Activated CD8-positive, alpha-beta memory T cell treated with anti-CD3 and anti-CD28 coated beads for 24 hours (primary cell): ENCODE results near the gene TMEM185B.

Experiments
- DNase-seq: peaks from one replicate; pipeline ENCODE4 v3.0.0-alpha.2; 2020

Gene TMEM185B

GRCh38 chr2:120230515-120231471 is 7.6 kb upstream of the TMEM185B start:
- no peak for DNase-seq

GRCh38 chr2:120229341-120229740 is 6.1 kb upstream of the TMEM185B start:
- DNase-seq = no peak

DNA sequence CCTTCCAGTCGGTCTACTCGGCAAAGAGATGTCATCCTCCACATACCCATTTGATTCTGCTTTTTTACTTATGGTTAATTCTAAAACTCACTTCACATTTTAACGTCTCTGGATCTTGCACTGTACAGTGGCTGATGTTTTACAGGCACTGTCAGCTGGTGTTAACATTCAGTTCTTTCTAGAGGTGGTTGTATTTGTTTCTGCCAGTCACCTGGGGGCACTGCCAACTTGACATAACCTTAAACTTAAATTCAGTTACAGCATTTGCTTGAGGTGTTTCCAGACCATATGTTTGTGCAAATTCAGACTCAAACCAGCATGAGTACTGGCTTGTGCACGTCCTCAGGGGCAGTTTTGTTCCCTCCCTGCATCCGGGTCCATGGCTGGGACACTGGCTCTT is 5.3 kb upstream of the TMEM185B start:
- no peak for DNase-seq

- no peak for DNase-seq
These were observed 4.2 kb upstream of the TMEM185B start for GRCh38 chr2:120227111-120227991.

GRCh38 chr2:120226316-120226715 is 3.1 kb upstream of the TMEM185B start:
- no peak for DNase-seq

DNA sequence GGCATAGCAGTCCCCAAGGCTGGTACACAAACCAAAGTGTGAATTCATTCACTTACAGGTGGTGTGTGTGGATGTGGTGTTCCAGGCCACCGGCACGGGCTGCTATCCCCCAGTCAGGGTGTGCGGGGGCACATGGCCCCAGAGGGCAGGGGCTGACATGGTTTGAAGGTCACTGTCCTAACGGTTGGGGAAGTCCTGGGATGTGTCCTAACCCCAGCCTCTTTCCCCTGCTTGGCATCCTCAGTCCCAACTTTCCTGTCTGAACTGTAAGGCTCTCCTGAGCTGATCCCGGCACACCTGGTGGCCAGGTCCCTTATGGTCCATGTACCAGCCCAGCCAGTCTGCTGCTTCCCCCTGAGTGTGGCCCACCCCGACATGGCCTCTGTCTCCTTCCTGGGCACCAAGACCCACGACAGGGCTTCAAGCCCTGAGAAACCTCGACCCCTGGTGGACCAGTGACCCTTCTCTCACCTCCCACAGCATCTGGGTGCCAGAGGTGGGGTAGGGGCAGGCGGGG is 2.4 kb upstream of the TMEM185B start:
- no peak for DNase-seq

DNA sequence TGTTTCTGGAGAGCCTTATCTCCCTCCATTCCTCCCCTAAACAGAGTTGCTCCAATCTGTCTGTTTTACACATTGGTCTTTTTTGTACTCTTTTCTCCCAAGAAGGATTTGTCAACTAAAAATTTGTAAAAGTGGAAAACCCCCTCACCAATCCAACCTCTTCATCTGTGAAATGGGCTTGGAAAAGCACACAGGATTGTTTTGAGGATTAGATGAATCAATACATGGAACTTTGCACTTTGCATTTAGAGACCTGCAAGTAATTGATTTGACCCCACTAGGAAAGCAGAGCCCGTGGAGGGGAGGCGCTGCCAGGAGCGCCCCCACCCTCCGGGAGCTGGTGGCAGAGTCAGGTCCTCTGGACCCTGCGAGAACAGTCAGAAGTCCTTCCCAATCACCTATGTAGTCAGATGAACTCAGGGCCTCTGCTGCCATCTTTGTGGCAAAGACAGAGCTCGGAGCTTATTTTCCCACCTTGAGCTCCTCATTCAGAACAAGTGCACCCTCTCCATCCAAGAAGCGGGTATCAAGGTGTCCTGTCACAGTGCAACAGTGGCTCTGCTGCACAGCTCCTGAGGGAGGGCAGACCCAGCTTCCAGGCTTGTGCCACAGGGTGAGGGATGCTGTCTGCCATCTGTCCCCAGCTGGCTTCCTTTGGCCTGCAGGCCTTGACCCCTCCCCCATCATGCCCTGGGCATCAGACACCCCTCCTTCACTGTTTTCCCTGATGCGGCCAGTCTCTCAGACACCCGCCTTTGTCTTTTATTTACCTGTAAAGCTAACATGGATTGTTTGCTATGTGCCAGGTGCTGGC is 1.7 kb upstream of the TMEM185B start:
- DNase-seq = no peak

- no peak for DNase-seq
These were observed 1.1 kb upstream of the TMEM185B start for GRCh38 chr2:120224256-120224655.

- DNase-seq = no peak
These were observed 790 bp downstream of the TMEM185B start for GRCh38 chr2:120222186-120223033.

- DNase-seq = no peak
These were observed 1.6 kb downstream of the TMEM185B start for GRCh38 chr2:120221616-120222015.

- DNase-seq = no peak
These were observed 2.4 kb downstream of the TMEM185B start for GRCh38 chr2:120220756-120221155.

DNA sequence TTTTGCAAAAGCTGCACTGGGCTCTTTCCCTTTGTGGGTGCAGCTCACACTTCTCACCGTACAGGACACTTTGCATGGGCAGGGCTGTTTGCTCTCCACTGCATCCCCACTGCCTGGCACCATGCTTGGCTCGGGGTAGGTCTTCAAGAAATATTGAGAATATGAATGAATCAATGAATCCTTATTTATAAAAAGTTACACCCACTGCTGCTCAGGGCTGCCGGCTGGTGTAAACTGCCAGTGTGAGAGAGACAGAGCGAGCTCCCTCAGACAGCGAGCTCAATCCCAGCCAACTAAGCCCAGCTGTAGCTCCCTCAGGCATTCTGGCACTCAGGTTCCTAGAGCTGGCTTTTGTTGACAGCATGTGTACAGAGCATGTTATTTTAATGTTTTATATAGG is 3.4 kb downstream of the TMEM185B start:
- peak; percentile 50 for DNase-seq

GRCh38 chr2:120219291-120219690 is 3.9 kb downstream of the TMEM185B start:
- DNase-seq = no peak

- DNase-seq = no peak
These were observed 5.0 kb downstream of the TMEM185B start for GRCh38 chr2:120218181-120218580.

GRCh38 chr2:120210270-120210693 is 12.9 kb downstream of the TMEM185B start:
- DNase-seq = no peak

- DNase-seq = no peak
These were observed 13.6 kb downstream of the TMEM185B start for GRCh38 chr2:120209427-120210269.

DNA sequence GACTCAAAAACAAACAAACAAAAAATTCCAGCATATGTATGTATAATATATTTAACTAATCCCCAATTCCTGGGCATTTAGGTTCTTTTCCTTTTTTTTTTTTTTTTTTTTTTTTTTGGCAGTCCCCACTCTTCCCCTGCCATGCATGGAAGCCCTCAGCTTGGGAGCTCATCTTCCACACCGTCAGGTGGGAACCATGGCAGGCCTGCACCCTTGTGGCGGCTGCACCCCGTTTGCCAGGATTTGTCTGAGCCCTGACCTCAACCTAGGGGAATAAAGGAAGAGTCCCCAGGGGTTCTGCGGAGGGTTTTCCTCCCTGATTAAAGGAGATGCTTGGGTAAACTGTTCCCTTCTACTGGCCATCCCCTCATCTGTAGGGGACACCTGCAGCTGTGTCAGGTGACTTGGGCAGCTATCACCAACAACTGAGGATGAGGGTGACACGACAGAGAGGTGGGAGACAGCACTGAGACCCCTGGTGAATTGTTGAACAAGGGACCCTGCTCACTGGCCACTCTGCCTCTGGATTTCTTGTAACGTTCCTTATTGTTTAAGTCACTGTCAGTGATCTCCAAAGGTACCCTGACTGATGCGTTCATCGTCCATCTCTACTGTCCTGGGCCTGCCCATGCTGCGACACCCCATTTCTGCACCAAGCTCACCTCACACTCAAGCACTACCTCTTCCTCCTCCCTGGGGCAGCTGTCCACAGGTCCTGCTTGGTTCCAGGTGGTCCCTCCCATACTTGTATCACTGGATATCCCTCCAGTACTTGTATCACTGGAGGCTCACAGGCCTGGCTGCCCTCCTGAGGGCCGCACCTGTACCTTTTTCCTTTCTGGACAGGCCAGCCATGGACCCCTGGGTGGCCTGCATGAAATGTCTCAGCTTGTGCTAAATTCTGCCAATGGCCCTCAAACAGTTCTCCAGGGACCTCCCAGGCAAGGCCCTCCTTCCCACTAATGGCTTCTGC is 14.5 kb downstream of the TMEM185B start:
- no peak for DNase-seq

GRCh38 chr2:120206022-120206581 is 17.1 kb downstream of the TMEM185B start:
- DNase-seq = peak; percentile 82
